DOHH2 (cell line): Measurements from ENCODE around the gene KRTAP12-4.

ENCODE experiments used
- EZH2phosphoT487 ChIP-seq: fragments of 200-600 bp; sonication (generic); IDR thresholded peaks from 2 replicates; pipeline ENCODE4 v1.6.1; 2017; ENCODE audit warnings: borderline replicate concordance, mild to moderate bottlenecking, antibody characterized with exemption, low read length, moderate library complexity, mixed read lengths
- TF ChIP-seq, protein P1 (sequence below): fragments of 200-600 bp; sonication (generic); IDR thresholded peaks from one replicate; pipeline ENCODE4 v1.5.1; 2014; ENCODE audit warnings: antibody characterized with exemption, mild to moderate bottlenecking, low read depth, low read length; ENCODE audit not compliant: poor library complexity, severe bottlenecking

DNA sequence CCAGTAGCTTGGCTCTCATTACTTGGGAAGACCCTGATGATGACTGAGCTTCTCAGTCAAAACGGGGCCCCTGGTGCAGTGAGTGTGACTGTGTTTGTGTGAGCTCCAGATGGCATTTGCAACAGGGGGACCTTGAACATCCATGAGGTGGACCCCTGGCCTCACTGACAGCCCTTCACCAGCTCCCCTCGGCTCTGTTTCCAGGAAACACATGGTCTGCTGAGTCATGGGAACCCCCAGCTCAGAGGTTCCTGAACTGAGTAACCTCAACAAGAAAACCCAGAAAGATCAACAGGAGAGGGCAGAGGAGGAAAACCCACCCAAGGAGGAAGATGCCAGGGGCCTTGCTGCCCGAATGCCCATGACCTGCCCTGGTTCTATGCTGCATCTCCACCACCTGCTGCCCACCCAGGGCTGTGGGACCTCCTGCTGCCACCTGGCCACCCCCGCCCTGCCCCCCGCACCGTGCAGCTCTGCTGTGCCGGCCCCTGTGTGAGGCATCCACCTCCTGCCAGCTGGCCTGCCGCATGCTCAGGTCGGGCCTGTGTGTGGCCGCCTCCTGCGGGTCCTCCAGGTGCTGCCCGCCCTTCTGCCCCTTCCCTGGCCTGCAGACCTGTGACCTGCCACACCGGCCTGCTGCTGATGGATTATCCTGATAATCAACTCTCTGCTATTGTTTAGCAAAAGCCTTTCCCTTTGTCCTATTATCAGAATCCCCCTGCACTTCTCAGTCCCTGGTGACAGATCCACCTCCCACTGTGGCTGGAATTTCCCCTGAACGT lies 31.7 kb upstream of the KRTAP12-4 start:
- TF ChIP-seq, protein P1, sequence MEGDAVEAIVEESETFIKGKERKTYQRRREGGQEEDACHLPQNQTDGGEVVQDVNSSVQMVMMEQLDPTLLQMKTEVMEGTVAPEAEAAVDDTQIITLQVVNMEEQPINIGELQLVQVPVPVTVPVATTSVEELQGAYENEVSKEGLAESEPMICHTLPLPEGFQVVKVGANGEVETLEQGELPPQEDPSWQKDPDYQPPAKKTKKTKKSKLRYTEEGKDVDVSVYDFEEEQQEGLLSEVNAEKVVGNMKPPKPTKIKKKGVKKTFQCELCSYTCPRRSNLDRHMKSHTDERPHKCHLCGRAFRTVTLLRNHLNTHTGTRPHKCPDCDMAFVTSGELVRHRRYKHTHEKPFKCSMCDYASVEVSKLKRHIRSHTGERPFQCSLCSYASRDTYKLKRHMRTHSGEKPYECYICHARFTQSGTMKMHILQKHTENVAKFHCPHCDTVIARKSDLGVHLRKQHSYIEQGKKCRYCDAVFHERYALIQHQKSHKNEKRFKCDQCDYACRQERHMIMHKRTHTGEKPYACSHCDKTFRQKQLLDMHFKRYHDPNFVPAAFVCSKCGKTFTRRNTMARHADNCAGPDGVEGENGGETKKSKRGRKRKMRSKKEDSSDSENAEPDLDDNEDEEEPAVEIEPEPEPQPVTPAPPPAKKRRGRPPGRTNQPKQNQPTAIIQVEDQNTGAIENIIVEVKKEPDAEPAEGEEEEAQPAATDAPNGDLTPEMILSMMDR = no peak
- TF ChIP-seq EZH2phosphoT487 = no peak
